ENCODE results near the gene GALNT2. TPM values are rescaled to one million over a fixed set of nuclear protein-coding genes. Genes with fewer than 3 reads are reported as not detected.

GALNT2 gene
- total and polyA plus RNA-seq, 2 experiments from 2014 or later, result 17.8 to 48.3 TPM

- Mint-ChIP-seq H3K4me1 (peaks cover 43% of the 10 kb centered on the region), H3K27me3 (ENCODE audit: insufficient read depth, low read depth, poor library complexity) (peaks cover 5% of the 10 kb centered on the region), H3K36me3 (ENCODE audit: low read depth) (peaks cover 9% of the 10 kb centered on the region; the same call in 2 of the 3 replicates), H3K9me3 (peaks cover 4% of the 10 kb centered on the region; the same call in 1 of the 3 replicates), H3K4me3 (no peak overlapping the region; the same call in 2 of the 3 replicates), H3K27ac (no peak overlapping the region)
- Histone ChIP-seq H2AFZ (no peak overlapping the region), H3K79me2 (replicated peaks; ENCODE audit: insufficient read depth) (no peaks in the 10 kb centered on the region), H3F3A (replicated peaks; ENCODE audit: low read depth) (no peaks in the 10 kb centered on the region), H3K27ac (ENCODE audit: low read depth) (no peak overlapping the region), H3K4me1 (ENCODE audit: insufficient read depth) (peaks cover 34% of the 10 kb centered on the region), H3K9me2 (ENCODE audit: insufficient read depth) (no peaks in the 10 kb centered on the region), H3K4me2 (no peak overlapping the region), H3K4me3 (no peak overlapping the region), H3K36me3 (ENCODE audit: insufficient read depth) (no peaks in the 10 kb centered on the region), H4K20me1 (replicated peaks; ENCODE audit: insufficient read depth) (0 out of 2 replicates have a peak, but pooled peaks cover 6% of the 10 kb centered on the region), H3K27me3 (ENCODE audit: insufficient read depth) (no peaks in the 10 kb centered on the region)
- DNase-seq (ENCODE audit: low spot score) (no peak), ATAC-seq (no peak)
- no peak for TF ChIP-seq CTCF (conservative IDR thresholded peaks at IDR 0.05; ENCODE audit: low read depth in 2 of 2)
- TF ChIP-seq ZNF331 (CRISPR knock-in tag; IDR thresholded peaks at IDR 0.05; ENCODE audit: low read depth), result no peak
- no peak for TF ChIP-seq NANOG (IDR thresholded peaks at IDR 0.05; ENCODE audit: borderline replicate concordance)
- TF ChIP-seq POLR2AphosphoS5 (IDR thresholded peaks at IDR 0.05; ENCODE audit: low read depth), result no peak
- no peak for TF ChIP-seq EZH2 (IDR thresholded peaks at IDR 0.05; ENCODE audit: low read depth, unreplicated experiment)
- TF ChIP-seq CREB1 (CRISPR knock-in tag; IDR thresholded peaks at IDR 0.05; ENCODE audit: low read depth), result no peak
- no peak for TF ChIP-seq STAT1 (IDR thresholded peaks at IDR 0.05; ENCODE audit: unreplicated experiment)
- no peak for TF ChIP-seq ZNF114 (CRISPR knock-in tag; IDR thresholded peaks at IDR 0.05)
- no peak for TF ChIP-seq REST (IDR thresholded peaks at IDR 0.05; ENCODE audit: unreplicated experiment)
- no peak for TF ChIP-seq ZNF462 (CRISPR knock-in tag; IDR thresholded peaks at IDR 0.05)
- TF ChIP-seq ETS1 (IDR thresholded peaks at IDR 0.05), result no peak
- no peak for TF ChIP-seq JUNB (IDR thresholded peaks at IDR 0.05; ENCODE audit: unreplicated experiment)
- no peak for TF ChIP-seq EZH2phosphoT487 (IDR thresholded peaks at IDR 0.05; ENCODE audit: unreplicated experiment)
Observed at GRCh38 chr1:230233786-230234185, 166.7 kb downstream of the GALNT2 start.

All from GM23338 (cell line).